K562 (cell line): ENCODE measurements around the gene HOGA1. TPM values are rescaled to one million over a fixed set of nuclear protein-coding genes. Genes with fewer than 3 reads are reported as not detected.

Experiments
- GABPB1 ChIP-seq: sonication (generic); formaldehyde crosslinking; IDR thresholded peaks from 2 replicates; pipeline ENCODE4 v1.8.0; 2022; ENCODE audit warnings: mild to moderate bottlenecking, missing genetic modification reagents
- HNRNPUL1 ChIP-seq: fragments of 200-400 bp; formaldehyde crosslinking; IDR thresholded peaks from 2 replicates; pipeline ENCODE4 v1.6.1; 2017; ENCODE audit warnings: low read length
- HOXB6 ChIP-seq: fragments of 250-450 bp; sonication (Bioruptor Pico); IDR thresholded peaks from 2 replicates; pipeline ENCODE4 v1.5.1; 2022; ENCODE audit warnings: mild to moderate bottlenecking, borderline replicate concordance
- NFE2 ChIP-seq: IDR thresholded peaks from 2 replicates; pipeline ENCODE4 v1.6.1; 2014; ENCODE audit warnings: antibody characterized with exemption, low read depth
- SRF ChIP-seq, 2 experiments: fragments of 250-450, 450-650 bp in 1 of 2; sonication (Bioruptor Pico) in 1 of 2; sonication (generic) in 1 of 2; formaldehyde crosslinking; IDR thresholded peaks; 2 replicates each; pipeline versions ENCODE4 v1.5.0 to v1.5.1; 2020 to 2022; ENCODE audit warnings: mild to moderate bottlenecking in 1 of 2, missing genetic modification reagents in 1 of 2
- SRSF3 ChIP-seq: fragments of 200-400 bp; formaldehyde crosslinking; IDR thresholded peaks from 2 replicates; pipeline ENCODE4 v1.6.1; 2016; ENCODE audit warnings: mild to moderate bottlenecking, low read length, moderate library complexity; ENCODE audit not compliant: insufficient read depth
- TGIF2 ChIP-seq: sonication (generic); formaldehyde crosslinking; IDR thresholded peaks from 2 replicates; pipeline ENCODE4 v1.8.1; 2022; ENCODE audit warnings: mild to moderate bottlenecking, missing genetic modification reagents, moderate library complexity
- U2AF2 ChIP-seq: fragments of 200-400 bp; formaldehyde crosslinking; optimal IDR thresholded peaks from 2 replicates; pipeline ENCODE3; 2017; ENCODE audit warnings: low read depth, mild to moderate bottlenecking, low read length
- ZNF318 ChIP-seq, 2 experiments: fragments of 450-650 bp; IDR thresholded peaks; 2 replicates each; pipeline ENCODE4 v1.6.1; 2016; ENCODE audit warnings: mild to moderate bottlenecking in 2 of 2, borderline replicate concordance in 1 of 2, low read depth in 1 of 2, moderate library complexity in 1 of 2
- polyA plus RNA-seq, 8 experiments: library from polyadenylated mRNA; depleted of rRNA in 4 of 8; stranded (reverse) in 5 of 8; unstranded in 3 of 8; fragments of >200 nt; fragmentation: Nextera tagmentation in 2 of 8; fragmentation: Illumina TruSeq in 1 of 8; extraction: Ambion mirVana in 2 of 8; extraction: Trizol in 1 of 8; gene quantifications; 2 replicates each; pipeline versions ENCODE4 v1.2.1 to v1.2.3, GENCODE V29; 2011 to 2014; ENCODE audit warnings: inconsistent platforms in 1 of 8, missing spikeins in 1 of 8
- total RNA-seq, 7 experiments: library from RNA; depleted of rRNA in 6 of 7; stranded (reverse); fragments of >200 nt in 6 of 7; fragmentation: Illumina TruSeq in 2 of 7; extraction: Trizol in 2 of 7; gene quantifications; 2 replicates each; pipeline versions ENCODE4 v1.2.1 to v1.2.3, GENCODE V29; 2011 to 2021; ENCODE audit warnings: low replicate concordance in 1 of 7
- TF ChIP-seq, protein P1 (sequence below): fragments of 450-650 bp; IDR thresholded peaks from 2 replicates; pipeline ENCODE4 v1.6.1; 2017; ENCODE audit warnings: antibody characterized with exemption, mild to moderate bottlenecking
- TF ChIP-seq, protein P2 (sequence below): fragments of 200-800 bp; sonication (Bioruptor generic); IDR thresholded peaks from 2 replicates; pipeline ENCODE4 v1.6.1; 2017; ENCODE audit warnings: missing genetic modification characterization, missing compliant biosample characterization

The HOGA1 gene
- total and polyA plus RNA-seq, 9 of the 15 experiments (the other 6 are each of a cell fraction or from before 2014, with no cell fraction given), result not detected

DNA sequence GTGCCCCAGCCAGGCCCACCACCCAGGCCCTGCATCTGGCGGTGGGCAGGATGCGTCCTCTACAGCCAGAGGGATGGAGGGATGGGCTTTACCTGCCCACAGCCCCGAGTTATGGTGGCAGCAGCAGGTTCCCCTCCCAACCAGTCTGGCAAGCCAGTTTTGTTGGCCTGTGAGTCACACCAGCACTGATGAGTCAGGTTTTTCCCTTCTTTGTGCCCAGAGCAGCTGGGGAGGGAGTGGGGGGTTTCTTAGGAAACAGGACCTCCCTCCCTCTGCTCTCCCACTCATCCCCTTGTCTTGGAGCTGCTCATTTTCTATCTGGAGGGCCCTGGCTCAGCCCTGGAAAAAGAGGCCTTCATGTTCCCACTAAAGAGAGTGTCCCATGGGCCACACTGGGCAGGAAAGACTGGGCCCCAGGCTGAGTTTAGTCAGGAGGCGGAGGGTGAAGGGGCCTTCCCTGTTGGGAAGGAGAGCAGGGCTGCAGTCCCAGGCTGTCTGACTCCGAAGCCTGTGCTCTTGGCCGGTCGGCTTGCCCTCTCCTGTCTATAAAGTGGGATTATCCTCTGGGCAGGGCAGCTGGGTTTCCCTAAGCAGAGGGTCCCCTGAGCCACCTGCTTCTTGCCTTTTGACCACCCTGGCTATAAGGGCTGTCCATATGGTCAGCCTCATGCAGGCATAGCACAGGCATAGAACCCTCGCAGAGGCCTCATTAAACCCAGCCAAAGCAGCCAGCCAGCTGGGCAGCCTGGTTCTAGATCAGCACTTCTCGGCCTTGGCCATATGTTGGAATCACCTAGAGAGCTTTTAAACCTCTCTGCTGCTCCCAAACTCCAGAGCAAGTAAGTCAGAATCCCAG lies 41.8 kb upstream of the HOGA1 start (continued):
- TF ChIP-seq NFE2 (peak; percentile 34; the same call in 1 of the 2 replicates), TGIF2 (no peak), ZNF318 (IDR thresholded peaks at IDR 0.05; ENCODE audit: borderline replicate concordance in 1 of 2, low read depth in 1 of 2) (no peak), U2AF2 (no peak), GABPB1 (CRISPR knock-in tag) (no peak), SRSF3 (no peak), HNRNPUL1 (no peak), HOXB6 (CRISPR knock-in tag) (no peak), SRF (CRISPR knock-in tag; IDR thresholded peaks at IDR 0.05) (no peak)
- TF ChIP-seq, protein P1, sequence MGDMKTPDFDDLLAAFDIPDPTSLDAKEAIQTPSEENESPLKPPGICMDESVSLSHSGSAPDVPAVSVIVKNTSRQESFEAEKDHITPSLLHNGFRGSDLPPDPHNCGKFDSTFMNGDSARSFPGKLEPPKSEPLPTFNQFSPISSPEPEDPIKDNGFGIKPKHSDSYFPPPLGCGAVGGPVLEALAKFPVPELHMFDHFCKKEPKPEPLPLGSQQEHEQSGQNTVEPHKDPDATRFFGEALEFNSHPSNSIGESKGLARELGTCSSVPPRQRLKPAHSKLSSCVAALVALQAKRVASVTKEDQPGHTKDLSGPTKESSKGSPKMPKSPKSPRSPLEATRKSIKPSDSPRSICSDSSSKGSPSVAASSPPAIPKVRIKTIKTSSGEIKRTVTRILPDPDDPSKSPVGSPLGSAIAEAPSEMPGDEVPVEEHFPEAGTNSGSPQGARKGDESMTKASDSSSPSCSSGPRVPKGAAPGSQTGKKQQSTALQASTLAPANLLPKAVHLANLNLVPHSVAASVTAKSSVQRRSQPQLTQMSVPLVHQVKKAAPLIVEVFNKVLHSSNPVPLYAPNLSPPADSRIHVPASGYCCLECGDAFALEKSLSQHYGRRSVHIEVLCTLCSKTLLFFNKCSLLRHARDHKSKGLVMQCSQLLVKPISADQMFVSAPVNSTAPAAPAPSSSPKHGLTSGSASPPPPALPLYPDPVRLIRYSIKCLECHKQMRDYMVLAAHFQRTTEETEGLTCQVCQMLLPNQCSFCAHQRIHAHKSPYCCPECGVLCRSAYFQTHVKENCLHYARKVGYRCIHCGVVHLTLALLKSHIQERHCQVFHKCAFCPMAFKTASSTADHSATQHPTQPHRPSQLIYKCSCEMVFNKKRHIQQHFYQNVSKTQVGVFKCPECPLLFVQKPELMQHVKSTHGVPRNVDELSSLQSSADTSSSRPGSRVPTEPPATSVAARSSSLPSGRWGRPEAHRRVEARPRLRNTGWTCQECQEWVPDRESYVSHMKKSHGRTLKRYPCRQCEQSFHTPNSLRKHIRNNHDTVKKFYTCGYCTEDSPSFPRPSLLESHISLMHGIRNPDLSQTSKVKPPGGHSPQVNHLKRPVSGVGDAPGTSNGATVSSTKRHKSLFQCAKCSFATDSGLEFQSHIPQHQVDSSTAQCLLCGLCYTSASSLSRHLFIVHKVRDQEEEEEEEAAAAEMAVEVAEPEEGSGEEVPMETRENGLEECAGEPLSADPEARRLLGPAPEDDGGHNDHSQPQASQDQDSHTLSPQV, result 0 out of 2 replicates have a peak, but pooled peaks have one; percentile 32
- TF ChIP-seq, protein P2, sequence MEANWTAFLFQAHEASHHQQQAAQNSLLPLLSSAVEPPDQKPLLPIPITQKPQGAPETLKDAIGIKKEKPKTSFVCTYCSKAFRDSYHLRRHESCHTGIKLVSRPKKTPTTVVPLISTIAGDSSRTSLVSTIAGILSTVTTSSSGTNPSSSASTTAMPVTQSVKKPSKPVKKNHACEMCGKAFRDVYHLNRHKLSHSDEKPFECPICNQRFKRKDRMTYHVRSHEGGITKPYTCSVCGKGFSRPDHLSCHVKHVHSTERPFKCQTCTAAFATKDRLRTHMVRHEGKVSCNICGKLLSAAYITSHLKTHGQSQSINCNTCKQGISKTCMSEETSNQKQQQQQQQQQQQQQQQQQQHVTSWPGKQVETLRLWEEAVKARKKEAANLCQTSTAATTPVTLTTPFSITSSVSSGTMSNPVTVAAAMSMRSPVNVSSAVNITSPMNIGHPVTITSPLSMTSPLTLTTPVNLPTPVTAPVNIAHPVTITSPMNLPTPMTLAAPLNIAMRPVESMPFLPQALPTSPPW, result peak; percentile 35; the same call in 1 of the 2 replicates
